SK-N-SH (cell line): Measurements from ENCODE around the gene CPNE7. TPM values are rescaled to one million over a fixed set of nuclear protein-coding genes. Genes with fewer than 3 reads are reported as not detected.

Experiments used
- CTCF ChIA-PET: fragments of 300-600, 350-600 bp; formaldehyde crosslinking; extraction: SDS; loops from one replicate; lab custom pipeline; 2021; lab: Yijun Ruan, JAX
- POLR2A ChIA-PET: fragments of 350-600 bp; sonication (Branson Sonifier 250); formaldehyde crosslinking; extraction: SDS; loops from one replicate; lab custom pipeline; 2020; ENCODE audit warnings: antibody characterized with exemption, inconsistent platforms; lab: Yijun Ruan, JAX
- DNase-seq: peaks from one replicate; pipeline ENCODE4 v3.0.0; 2012
- H2AFZ ChIP-seq: fragments of 200-600 bp; sonication (generic); 2 replicates; pipeline ENCODE4 v1.8.1; 2016; ENCODE audit warnings: antibody characterized with exemption, mild to moderate bottlenecking, low read depth
- H3F3A ChIP-seq: fragments of 200-600 bp; sonication (generic); replicated peaks from 2 replicates; pipeline ENCODE3; 2016; ENCODE audit warnings: antibody characterized with exemption, mild to moderate bottlenecking; ENCODE audit not compliant: insufficient read depth
- H3K27ac ChIP-seq, 2 experiments: fragments of 200-500 bp in 1 of 2; fragments of 200-600 bp in 1 of 2; sonication (Bioruptor generic) in 1 of 2; sonication (generic), shearing (Covaris generic) in 1 of 2; 2 replicates each; pipeline versions ENCODE4 v1.5.1 to v1.6.1; 2014 to 2016; ENCODE audit warnings: low read depth in 2 of 2, inconsistent platforms in 1 of 2, low read length in 1 of 2, mild to moderate bottlenecking in 1 of 2, mixed read lengths in 1 of 2
- H3K27me3 ChIP-seq: fragments of 200-600 bp; sonication (generic), shearing (Covaris generic); 2 replicates; pipeline ENCODE4 v1.6.1; 2016; ENCODE audit warnings: mixed run types; ENCODE audit not compliant: insufficient read depth
- H3K36me3 ChIP-seq, 2 experiments: fragments of 200-500 bp in 1 of 2; fragments of 200-600 bp in 1 of 2; sonication (Bioruptor generic) in 1 of 2; sonication (generic) in 1 of 2; replicated peaks in 1 of 2; 2 replicates each; pipeline versions ENCODE3 to v1.5.1; 2014 to 2016; ENCODE audit warnings: low read length in 1 of 2, mild to moderate bottlenecking in 1 of 2; ENCODE audit not compliant: insufficient read depth in 2 of 2, control insufficient read depth in 1 of 2
- H3K4me1 ChIP-seq, 2 experiments: fragments of 200-500 bp in 1 of 2; fragments of 200-600 bp in 1 of 2; sonication (Bioruptor generic) in 1 of 2; sonication (generic), shearing (Covaris generic) in 1 of 2; 2 replicates each; pipeline versions ENCODE4 v1.5.1 to v1.6.1; 2014 to 2016; ENCODE audit warnings: low read depth in 1 of 2, low read length in 1 of 2, mixed run types in 1 of 2; ENCODE audit not compliant: insufficient read depth in 2 of 2, control insufficient read depth in 1 of 2
- H3K4me2 ChIP-seq: fragments of 200-600 bp; sonication (generic), shearing (Covaris generic); 2 replicates; pipeline ENCODE4 v1.6.1; 2017; ENCODE audit warnings: mixed run types
- H3K4me3 ChIP-seq, 2 experiments: fragments of 200-500 bp in 1 of 2; fragments of 200-600 bp in 1 of 2; sonication (Bioruptor generic) in 1 of 2; sonication (generic), shearing (Covaris generic) in 1 of 2; 2 replicates each; pipeline versions ENCODE4 v1.5.1 to v1.8.1; 2014 to 2016; ENCODE audit warnings: low read depth in 2 of 2, inconsistent platforms in 1 of 2, low read length in 1 of 2, mild to moderate bottlenecking in 1 of 2, mixed read lengths in 1 of 2, moderate library complexity in 1 of 2
- H3K79me2 ChIP-seq: fragments of 200-600 bp; sonication (generic); 2 replicates; pipeline ENCODE4 v1.8.1; 2017; ENCODE audit warnings: mild to moderate bottlenecking; ENCODE audit not compliant: insufficient read depth
- H3K9ac ChIP-seq: fragments of 200-600 bp; sonication (generic); 2 replicates; pipeline ENCODE4 v1.6.1; 2017; ENCODE audit warnings: mixed run types
- H3K9me2 ChIP-seq: fragments of 200-600 bp; sonication (generic); 2 replicates; pipeline ENCODE4 v1.6.1; 2017; ENCODE audit warnings: mixed run types
- H3K9me3 ChIP-seq: fragments of 200-600 bp; sonication (generic); 2 replicates; pipeline ENCODE4 v1.6.1; 2017; ENCODE audit warnings: mixed run types, mild to moderate bottlenecking, moderate library complexity
- H4K20me1 ChIP-seq: fragments of 200-600 bp; sonication (generic); 2 replicates; pipeline ENCODE4 v1.6.1; 2017; ENCODE audit warnings: mild to moderate bottlenecking, mixed run types; ENCODE audit not compliant: insufficient read depth
- CHD2 ChIP-seq: fragments of 150-350 bp; IDR thresholded peaks from 2 replicates; pipeline ENCODE4 v1.6.1; 2018; ENCODE audit warnings: low read length; ENCODE audit not compliant: partially characterized antibody
- EZH2phosphoT487 ChIP-seq: fragments of 200-600 bp; sonication (generic); IDR thresholded peaks from 2 replicates; pipeline ENCODE4 v1.6.1; 2017; ENCODE audit warnings: low read depth, mixed run types, mild to moderate bottlenecking, antibody characterized with exemption, moderate library complexity, borderline replicate concordance
- FOSL2 ChIP-seq: IDR thresholded peaks from 2 replicates; pipeline ENCODE4 v1.4.0; 2012; ENCODE audit warnings: low read depth, mild to moderate bottlenecking, moderate library complexity, borderline replicate concordance
- FOXM1 ChIP-seq: IDR thresholded peaks from 2 replicates; pipeline ENCODE4 v1.4.0; 2012; ENCODE audit warnings: low read depth, mild to moderate bottlenecking
- JUND ChIP-seq: IDR thresholded peaks from 2 replicates; pipeline ENCODE4 v1.4.0; 2012
- MAX ChIP-seq: IDR thresholded peaks from 2 replicates; pipeline ENCODE4 v1.4.0; 2012; ENCODE audit warnings: low read depth
- MEF2A ChIP-seq: IDR thresholded peaks from 2 replicates; pipeline ENCODE4 v1.4.0; 2012; ENCODE audit warnings: low read depth, borderline replicate concordance
- NFIC ChIP-seq: IDR thresholded peaks from 2 replicates; pipeline ENCODE4 v1.4.0; 2012; ENCODE audit warnings: borderline replicate concordance
- NRF1 ChIP-seq: IDR thresholded peaks from 2 replicates; pipeline ENCODE4 v1.6.1; 2012; ENCODE audit warnings: low read depth, mild to moderate bottlenecking, low read length
- PBX3 ChIP-seq: IDR thresholded peaks from 2 replicates; pipeline ENCODE4; 2012
- POLR2AphosphoS5 ChIP-seq: IDR thresholded peaks from 2 replicates; pipeline ENCODE4 v1.6.1; 2012; ENCODE audit warnings: low read depth, low read length
- RCOR1 ChIP-seq: fragments of 150-350 bp; IDR thresholded peaks from 2 replicates; pipeline ENCODE4 v1.6.1; 2017; ENCODE audit warnings: antibody characterized with exemption, low read length
- REST ChIP-seq: IDR thresholded peaks from 2 replicates; pipeline ENCODE4 v1.6.1; 2012; ENCODE audit warnings: mild to moderate bottlenecking, low read depth, low read length, moderate library complexity
- SIN3A ChIP-seq: IDR thresholded peaks from 2 replicates; pipeline ENCODE4 v1.6.1; 2012; ENCODE audit warnings: low read depth, mild to moderate bottlenecking, low read length, moderate library complexity, borderline replicate concordance
- TEAD4 ChIP-seq: IDR thresholded peaks from 2 replicates; pipeline ENCODE4 v1.4.0; 2012; ENCODE audit warnings: mild to moderate bottlenecking, borderline replicate concordance; ENCODE audit not compliant: insufficient read depth
- USF1 ChIP-seq: IDR thresholded peaks from 2 replicates; pipeline ENCODE4 v1.4.0; 2012; ENCODE audit warnings: low read depth, borderline replicate concordance
- YY1 ChIP-seq: IDR thresholded peaks from 2 replicates; pipeline ENCODE4 v1.4.0; 2012; ENCODE audit warnings: low read depth, mild to moderate bottlenecking
- ZBTB33 ChIP-seq: IDR thresholded peaks from 2 replicates; pipeline ENCODE4 v1.4.0; 2012; ENCODE audit warnings: low read depth, borderline replicate concordance
- WGBS: methylation state at CpG from one replicate; pipeline ENCODE4 v1.1.6; 2017; ENCODE audit warnings: low lambda C conversion rate; 5-methylcytosine and 5-hydroxymethylcytosine counted together
- polyA plus RNA-seq, 3 experiments: library from polyadenylated mRNA; depleted of rRNA; stranded (reverse); fragments of >200 nt; gene quantifications; 2 replicates each; pipeline ENCODE4 v1.2.3, GENCODE V29; 2012

The CPNE7 gene
- polyA plus RNA-seq, 1 of the 3 experiments (the other 2 are of a cell fraction) = 3.9 TPM

GRCh38 chr16:89565256-89565505 lies 10.4 kb upstream of the CPNE7 start:
- Histone ChIP-seq H3K9me3 (no peaks in the 10 kb centered on the region), H3K79me2 (peaks cover 34% of the 10 kb centered on the region), H3K36me3 (peaks cover 28 to 30% of the 10 kb centered on the region in 2 experiments), H3K4me3 (no peak overlapping the region), H3K27ac (peak overlapping the region in 1 of 2 experiments; percentile 2; a peak in 1 of 4 replicates), H4K20me1 (peaks cover 60% of the 10 kb centered on the region), H3K4me2 (peak overlapping the region; percentile 28; the same call in 1 of the 2 replicates), H3K9ac (no peak overlapping the region), H3F3A (peaks cover 51% of the 10 kb centered on the region), H3K9me2 (no peaks in the 10 kb centered on the region), H2AFZ (no peak overlapping the region), H3K4me1 (peaks cover 19 to 44% of the 10 kb centered on the region in 2 experiments; a peak in 3 of 4 replicates), H3K27me3 (no peaks in the 10 kb centered on the region)
- ChIA-PET POLR2A (interaction anchor here (0.8 to 1.1 kb wide), 3 partner anchors 37 to 122 kb away, joined by 3 to 4 read pairs (median 3); partner anchors contain the start of gene CDK10), CTCF (interaction anchor here (0.6 to 3.4 kb wide), 14 partner anchors 16 to 317 kb away, joined by 3 to 20 read pairs (median 3); partner anchors contain the start of gene DPEP1)
- TF ChIP-seq JUND = no peak
- TF ChIP-seq ZBTB33 = 0 out of 2 replicates have a peak, but pooled peaks have one; percentile 4
- TF ChIP-seq FOSL2 = no peak
- TF ChIP-seq SIN3A = no peak
- no peak for TF ChIP-seq NFIC
- TF ChIP-seq POLR2AphosphoS5 = no peak
- TF ChIP-seq REST = no peak
- WGBS = 52% methylated on average over 2 of the region's 3 CpGs
- peak; percentile 46 for DNase-seq

GRCh38 chr16:89565506-89566372 lies 9.8 kb upstream of the CPNE7 start:
- H3K27me3 ChIP-seq = no peaks in the 10 kb centered on the region
- DNase-seq = peak; percentile 84
- peaks cover 51% of the 10 kb centered on the region for H3F3A ChIP-seq
- peaks cover 19 to 44% of the 10 kb centered on the region in 2 experiments; a peak in 3 of 4 replicates for H3K4me1 ChIP-seq
- no peak overlapping the region for H3K9ac ChIP-seq
- CTCF ChIA-PET = interaction anchor here (0.6 to 3.4 kb wide), 17 partner anchors 16 to 868 kb away, joined by 3 to 20 read pairs (median 3); partner anchors contain the start of gene DPEP1
- peaks cover 60% of the 10 kb centered on the region for H4K20me1 ChIP-seq
- peaks cover 28 to 30% of the 10 kb centered on the region in 2 experiments for H3K36me3 ChIP-seq
- no peak overlapping the region for H2AFZ ChIP-seq
- POLR2A ChIA-PET = interaction anchor here (0.8 to 1.1 kb wide), 3 partner anchors 36 to 121 kb away, joined by 3 to 4 read pairs (median 3); partner anchors contain the start of gene CDK10
- H3K79me2 ChIP-seq = peaks cover 31% of the 10 kb centered on the region
- 35% methylated on average over 28 of the region's 46 CpGs for WGBS
- H3K4me3 ChIP-seq = no peak overlapping the region; a peak in 1 of 4 replicates
- H3K9me3 ChIP-seq = no peaks in the 10 kb centered on the region
- no peaks in the 10 kb centered on the region for H3K9me2 ChIP-seq
- H3K4me2 ChIP-seq = peak overlapping the region; percentile 28; the same call in 1 of the 2 replicates
- peak overlapping the region in 1 of 2 experiments; percentile 43; a peak in 3 of 4 replicates for H3K27ac ChIP-seq
- TF ChIP-seq MEF2A (no peak), CHD2 (no peak), NRF1 (no peak), MAX (no peak), TEAD4 (no peak), FOXM1 (no peak), YY1 (no peak; the same call in 1 of the 2 replicates), EZH2phosphoT487 (no peak), POLR2AphosphoS5 (peak; percentile 54; the same call in 1 of the 2 replicates), USF1 (no peak), PBX3 (peak; percentile 50; the same call in 1 of the 2 replicates), RCOR1 (no peak)
